ENCODE data around the gene LRGUK. TPM values are rescaled to one million over a fixed set of nuclear protein-coding genes. Genes with fewer than 3 reads are reported as not detected.
"Not testable (repeated sequence)": the region's sequence is repeated elsewhere in the genome, so short reads cannot be mapped to it uniquely, and the experiment has no call there.

LRGUK gene
- total RNA-seq, 1 experiment from 2014 or later: 1.0 TPM

DNA sequence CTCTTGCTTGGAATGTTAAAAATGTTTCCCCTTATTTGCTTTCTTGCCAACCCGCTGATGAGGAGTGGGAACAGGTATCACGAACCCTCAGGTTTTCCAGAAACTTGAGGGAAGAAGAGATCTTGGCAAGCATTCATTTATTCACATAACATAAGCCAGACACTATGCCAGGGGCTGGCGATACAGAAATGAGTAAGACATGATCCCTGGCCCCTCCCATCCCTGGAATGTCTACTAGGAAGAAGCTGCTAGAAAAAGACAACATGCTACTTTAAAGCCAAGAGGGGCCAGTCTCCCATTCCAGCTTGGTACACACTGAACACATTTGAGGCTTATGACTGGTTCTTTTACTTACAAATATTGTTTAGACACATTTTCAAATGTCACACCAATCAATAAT lies 163.1 kb downstream of the LRGUK start:
- no TSS peak for BruUV-seq (replicated peaks)
- ATAC-seq: peak; percentile 94
- no peaks in the 10 kb centered on the region for H3K27me3 ChIP-seq (ENCODE audit: low read length)

DNA sequence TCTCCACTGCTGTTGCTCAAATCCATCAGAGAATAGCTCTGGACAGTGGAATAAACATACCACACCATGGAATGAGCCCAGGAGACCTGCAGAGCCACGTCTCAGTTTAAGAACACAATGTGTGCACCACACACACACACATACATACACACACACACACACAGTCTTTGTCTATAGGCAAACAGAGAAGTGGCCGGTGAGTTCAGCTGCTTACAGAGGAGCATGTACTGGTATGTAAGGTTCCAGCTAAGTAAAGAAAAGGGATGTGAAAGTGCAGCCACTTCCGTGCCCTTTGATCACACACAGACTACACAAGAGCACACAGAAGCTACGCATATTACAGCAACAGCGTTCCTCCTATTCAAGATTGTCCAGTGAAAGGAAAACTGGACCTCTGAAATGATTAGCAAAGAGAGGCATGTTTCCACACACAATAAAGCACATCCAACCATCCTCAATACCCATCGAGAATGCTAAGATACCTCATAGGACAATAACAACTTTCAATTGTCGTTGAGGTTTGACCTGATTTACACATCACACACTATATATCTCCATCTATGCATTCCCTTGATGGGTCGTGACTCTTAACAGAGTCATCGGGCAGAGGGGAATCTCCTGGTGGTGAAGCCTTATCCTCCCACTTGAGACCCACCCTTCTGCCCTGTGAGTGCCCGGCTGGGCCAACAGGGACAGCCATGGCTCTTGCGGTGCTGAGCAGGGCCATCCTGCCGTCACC lies 166.0 kb downstream of the LRGUK start:
- Histone ChIP-seq H3K27me3 (ENCODE audit: low read length) (no peaks in the 10 kb centered on the region), H3F3A (ENCODE audit: low read length, unreplicated experiment) (no peaks in the 10 kb centered on the region), H3K4me3 (ENCODE audit: low read length) (no peak overlapping the region), H3K79me2 (ENCODE audit: low read length) (no peaks in the 10 kb centered on the region), H3K9me2 (replicated peaks; ENCODE audit: low read length) (no peaks in the 10 kb centered on the region), H3K9me3 (ENCODE audit: low read length) (no peaks in the 10 kb centered on the region), H2AFZ (ENCODE audit: low read length) (no peak overlapping the region), H3K36me3 (ENCODE audit: low read depth, low read length) (peaks cover 9% of the 10 kb centered on the region), H3K4me1 (ENCODE audit: insufficient read depth, low read length) (peaks cover 10% of the 10 kb centered on the region; the same call in 1 of the 2 replicates), H3K9ac (ENCODE audit: low read length) (no peak overlapping the region), H3K27ac (ENCODE audit: low read length) (no peak overlapping the region), H3K4me2 (ENCODE audit: low read length) (no peak overlapping the region), H4K20me1 (ENCODE audit: low read length) (no peaks in the 10 kb centered on the region)
- no peak for TF ChIP-seq EZH2 (IDR thresholded peaks at IDR 0.05; ENCODE audit: low read length, unreplicated experiment)
- no peak for DNase-seq
- ATAC-seq: no peak
- CTCF ChIA-PET: no interaction called here
- no TSS peak for BruUV-seq (replicated peaks)
- intact Hi-C loops (cut with micrococcal nuclease): no loop called here
- POLR2A ChIA-PET (ENCODE audit: unreplicated experiment): no interaction called here

More for the DNA sequence above, 163.1 kb downstream of the LRGUK start:
- H3K36me3 ChIP-seq (ENCODE audit: low read depth, low read length): no peaks in the 10 kb centered on the region
- no peak overlapping the region for H3K4me2 ChIP-seq (ENCODE audit: low read length)
- H3K27ac ChIP-seq (ENCODE audit: low read length): no peak overlapping the region
- H3K9ac ChIP-seq (ENCODE audit: low read length): no peak overlapping the region
- H3F3A ChIP-seq (ENCODE audit: low read length, unreplicated experiment): no peaks in the 10 kb centered on the region
- no peaks in the 10 kb centered on the region for H3K9me2 ChIP-seq (replicated peaks; ENCODE audit: low read length)
- TF ChIP-seq EZH2phosphoT487 (IDR thresholded peaks at IDR 0.05; ENCODE audit: borderline replicate concordance, low read length) (no peak), EZH2 (IDR thresholded peaks at IDR 0.05; ENCODE audit: low read length, unreplicated experiment) (no peak)
- TF ChIP-seq, protein P1, sequence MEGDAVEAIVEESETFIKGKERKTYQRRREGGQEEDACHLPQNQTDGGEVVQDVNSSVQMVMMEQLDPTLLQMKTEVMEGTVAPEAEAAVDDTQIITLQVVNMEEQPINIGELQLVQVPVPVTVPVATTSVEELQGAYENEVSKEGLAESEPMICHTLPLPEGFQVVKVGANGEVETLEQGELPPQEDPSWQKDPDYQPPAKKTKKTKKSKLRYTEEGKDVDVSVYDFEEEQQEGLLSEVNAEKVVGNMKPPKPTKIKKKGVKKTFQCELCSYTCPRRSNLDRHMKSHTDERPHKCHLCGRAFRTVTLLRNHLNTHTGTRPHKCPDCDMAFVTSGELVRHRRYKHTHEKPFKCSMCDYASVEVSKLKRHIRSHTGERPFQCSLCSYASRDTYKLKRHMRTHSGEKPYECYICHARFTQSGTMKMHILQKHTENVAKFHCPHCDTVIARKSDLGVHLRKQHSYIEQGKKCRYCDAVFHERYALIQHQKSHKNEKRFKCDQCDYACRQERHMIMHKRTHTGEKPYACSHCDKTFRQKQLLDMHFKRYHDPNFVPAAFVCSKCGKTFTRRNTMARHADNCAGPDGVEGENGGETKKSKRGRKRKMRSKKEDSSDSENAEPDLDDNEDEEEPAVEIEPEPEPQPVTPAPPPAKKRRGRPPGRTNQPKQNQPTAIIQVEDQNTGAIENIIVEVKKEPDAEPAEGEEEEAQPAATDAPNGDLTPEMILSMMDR (conservative IDR thresholded peaks at IDR 0.05; ENCODE audit: low read depth, low read length): no peak
- peak; percentile 66 for DNase-seq
- no peak overlapping the region for H2AFZ ChIP-seq (ENCODE audit: low read length)
- intact Hi-C loops (cut with micrococcal nuclease): no loop called here
- no peak overlapping the region for H3K4me3 ChIP-seq (ENCODE audit: low read length)
- POLR2A ChIA-PET (ENCODE audit: unreplicated experiment): no interaction called here
- H4K20me1 ChIP-seq (ENCODE audit: low read length): no peaks in the 10 kb centered on the region
- no peaks in the 10 kb centered on the region for H3K79me2 ChIP-seq (ENCODE audit: low read length)
- no peaks in the 10 kb centered on the region for H3K9me3 ChIP-seq (ENCODE audit: low read length)
- H3K4me1 ChIP-seq (ENCODE audit: insufficient read depth, low read length): peaks cover 10% of the 10 kb centered on the region; the same call in 1 of the 2 replicates
- CTCF ChIA-PET: no interaction called here

DNA sequence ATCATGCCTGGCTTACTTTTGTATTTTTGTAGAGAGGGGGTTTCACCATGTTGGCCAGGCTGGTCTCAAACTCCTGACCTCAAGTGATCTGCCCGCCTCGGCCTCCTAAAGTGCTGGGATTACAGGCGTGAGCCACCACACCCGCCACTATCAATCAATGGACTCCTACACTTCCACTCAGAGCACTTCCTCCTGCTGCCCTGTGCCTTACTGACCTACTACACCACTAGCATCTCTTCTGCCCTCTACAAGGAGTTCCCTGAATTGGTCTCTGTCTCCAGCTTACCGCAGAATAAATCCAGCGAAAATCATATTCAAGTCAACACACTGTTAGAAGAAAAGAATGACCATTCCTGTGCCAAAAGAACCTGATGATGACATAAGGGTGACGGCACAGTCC lies 168.8 kb downstream of the LRGUK start:
- H3K4me1 ChIP-seq (ENCODE audit: insufficient read depth, low read length); H3K36me3 ChIP-seq (ENCODE audit: low read depth, low read length); H3K27me3 ChIP-seq (ENCODE audit: low read length); H3K27ac ChIP-seq (ENCODE audit: low read length); BruUV-seq (replicated peaks); H3K9ac ChIP-seq (ENCODE audit: low read length); DNase-seq; ATAC-seq; H4K20me1 ChIP-seq (ENCODE audit: low read length); H3K9me2 ChIP-seq (replicated peaks; ENCODE audit: low read length); H3F3A ChIP-seq (ENCODE audit: low read length, unreplicated experiment); H3K4me2 ChIP-seq (ENCODE audit: low read length); H3K9me3 ChIP-seq (ENCODE audit: low read length); H3K4me3 ChIP-seq (ENCODE audit: low read length); H3K79me2 ChIP-seq (ENCODE audit: low read length); H2AFZ ChIP-seq (ENCODE audit: low read length); CTCF ChIA-PET; POLR2A ChIA-PET (ENCODE audit: unreplicated experiment); intact Hi-C loops (cut with micrococcal nuclease): not testable (repeated sequence)
